ENCODE measurements around the gene ANO2. TPM values are rescaled to one million over a fixed set of nuclear protein-coding genes. Genes with fewer than 3 reads are reported as not detected.

Gene ANO2
- total and polyA plus RNA-seq, 2 donors, result 2.9 to 8.8 TPM

DNA sequence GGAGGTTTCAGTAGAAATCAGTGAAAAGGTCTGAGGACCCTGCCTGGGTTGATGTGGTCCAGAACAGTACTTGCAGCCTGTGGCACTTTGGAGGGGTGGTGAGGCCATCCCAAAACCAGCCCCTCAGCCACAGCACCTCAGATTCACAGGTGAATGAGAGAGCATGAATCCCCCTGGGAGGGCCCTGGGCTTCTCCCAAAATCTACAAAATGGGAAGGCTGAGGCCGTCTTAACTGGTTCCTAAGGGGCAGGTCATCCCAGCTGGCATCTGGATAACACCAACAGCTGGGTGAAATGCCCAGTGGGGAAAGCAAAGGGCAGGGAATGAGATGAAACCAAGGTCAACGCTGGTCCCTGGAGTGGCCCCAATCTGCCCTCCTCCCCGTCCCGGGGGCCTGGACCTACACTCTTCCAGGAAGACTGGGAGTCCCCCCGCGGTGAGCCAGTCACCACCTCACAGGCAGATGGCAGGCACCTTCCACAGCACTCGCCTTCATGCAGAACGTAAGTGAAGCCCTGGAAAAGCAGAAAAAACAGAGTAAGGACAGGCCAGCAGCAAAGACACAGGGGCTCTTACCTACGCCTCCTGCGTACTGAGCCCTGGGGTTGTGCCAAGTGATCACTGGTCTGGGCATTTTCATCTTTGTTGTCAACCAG is 26.3 kb upstream of the ANO2 start:
- DNase-seq (ENCODE audit: extremely low spot score), result no peak
- 91% methylated on average over 10 of the region's 10 CpGs for WGBS
- H3K4me3 ChIP-seq (ENCODE audit: low read depth, low read length), result no peak overlapping the region
- H3K36me3 ChIP-seq (ENCODE audit: insufficient read depth), result no peaks in the 10 kb centered on the region
- H3K4me1 ChIP-seq (ENCODE audit: insufficient read depth), result no peaks in the 10 kb centered on the region
- no peak overlapping the region for H3K27ac ChIP-seq (ENCODE audit: low read depth)

DNA sequence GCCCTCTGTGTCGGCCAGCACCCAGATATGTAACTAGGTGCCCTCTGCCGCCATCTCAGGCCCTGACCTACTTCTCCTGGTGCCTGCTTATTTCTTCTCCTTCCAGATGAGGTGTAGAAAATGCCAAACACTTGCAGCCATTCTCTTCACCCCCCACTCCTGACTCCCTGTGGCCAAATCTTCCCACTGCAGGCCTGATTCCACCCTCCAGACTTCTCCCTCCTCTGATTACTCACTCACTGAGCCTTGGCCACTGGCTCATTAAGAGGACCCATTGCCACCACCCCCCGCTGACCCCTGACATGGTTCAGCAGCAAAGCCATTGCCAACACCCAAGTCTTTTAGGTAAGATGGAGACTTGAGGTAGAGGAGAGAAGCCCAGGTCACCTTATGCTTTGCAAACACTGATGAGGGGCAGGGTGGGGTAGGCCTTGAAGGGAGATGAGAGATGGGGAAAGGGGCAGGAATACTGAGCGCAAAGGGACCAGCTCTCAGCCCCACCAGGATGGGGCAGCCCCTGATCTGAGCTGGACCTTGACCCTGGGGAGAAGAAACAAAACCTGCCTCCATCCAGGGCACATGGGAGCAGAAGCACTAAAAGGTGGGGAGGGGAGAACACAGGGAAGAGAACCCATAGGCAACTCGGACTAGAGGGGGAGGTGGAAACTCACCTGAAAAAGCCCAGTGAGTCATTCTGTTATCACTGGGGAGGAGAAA is 25.1 kb upstream of the ANO2 start:
- whole genome bisulfite sequencing, result 95% methylated on average over 5 of the region's 5 CpGs
- Histone ChIP-seq H3K4me1 (ENCODE audit: insufficient read depth) (no peaks in the 10 kb centered on the region), H3K4me3 (ENCODE audit: low read depth, low read length) (no peak overlapping the region), H3K27ac (ENCODE audit: low read depth) (no peak overlapping the region), H3K36me3 (ENCODE audit: insufficient read depth) (no peaks in the 10 kb centered on the region)
- DNase-seq (ENCODE audit: extremely low spot score), result no peak

DNA sequence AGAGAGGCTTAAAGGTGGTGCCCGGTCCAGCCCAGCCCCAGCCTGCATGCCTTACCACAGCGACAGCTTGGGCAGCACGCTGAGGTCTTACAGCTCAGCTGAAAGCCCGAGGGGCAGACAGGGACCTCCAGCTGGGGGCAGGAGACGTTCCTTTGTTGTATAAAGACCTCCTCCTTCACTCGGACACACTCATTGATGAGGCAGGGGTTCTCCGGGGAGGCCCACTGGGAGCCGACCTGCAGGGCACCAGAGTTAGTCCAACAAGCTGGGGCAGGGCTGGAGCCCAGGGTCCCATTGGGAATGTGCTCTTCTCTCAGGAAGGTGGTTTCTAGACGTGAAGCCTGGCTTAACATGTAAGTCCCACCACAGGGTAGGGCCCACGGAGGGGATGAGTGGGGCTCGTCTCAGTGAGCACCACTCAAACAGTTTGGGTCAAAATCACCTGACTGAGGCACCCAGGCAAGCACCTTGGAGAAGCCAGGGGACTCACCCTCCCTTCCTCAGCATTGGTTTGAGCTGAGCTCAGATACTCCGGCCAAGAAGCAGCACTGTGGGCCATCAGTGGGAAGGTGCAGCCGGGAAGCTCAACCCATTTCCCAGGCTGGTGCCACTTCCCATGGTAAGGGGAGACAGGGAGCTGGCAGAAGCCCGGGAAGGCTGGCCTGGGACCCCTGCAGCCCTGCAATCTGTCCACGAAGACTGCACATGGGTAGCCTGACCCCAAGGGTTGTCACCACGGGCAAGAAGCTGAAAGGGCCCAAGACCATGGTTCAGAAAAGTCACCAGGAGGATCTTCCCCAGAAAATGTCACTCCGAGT is 24.3 kb upstream of the ANO2 start:
- WGBS, result 83% methylated on average over 17 of the region's 17 CpGs
- Histone ChIP-seq H3K27ac (ENCODE audit: low read depth) (no peak overlapping the region), H3K4me3 (ENCODE audit: low read depth, low read length) (no peak overlapping the region), H3K4me1 (ENCODE audit: insufficient read depth) (no peaks in the 10 kb centered on the region), H3K36me3 (ENCODE audit: insufficient read depth) (no peaks in the 10 kb centered on the region)
- no peak for DNase-seq (ENCODE audit: extremely low spot score)

DNA sequence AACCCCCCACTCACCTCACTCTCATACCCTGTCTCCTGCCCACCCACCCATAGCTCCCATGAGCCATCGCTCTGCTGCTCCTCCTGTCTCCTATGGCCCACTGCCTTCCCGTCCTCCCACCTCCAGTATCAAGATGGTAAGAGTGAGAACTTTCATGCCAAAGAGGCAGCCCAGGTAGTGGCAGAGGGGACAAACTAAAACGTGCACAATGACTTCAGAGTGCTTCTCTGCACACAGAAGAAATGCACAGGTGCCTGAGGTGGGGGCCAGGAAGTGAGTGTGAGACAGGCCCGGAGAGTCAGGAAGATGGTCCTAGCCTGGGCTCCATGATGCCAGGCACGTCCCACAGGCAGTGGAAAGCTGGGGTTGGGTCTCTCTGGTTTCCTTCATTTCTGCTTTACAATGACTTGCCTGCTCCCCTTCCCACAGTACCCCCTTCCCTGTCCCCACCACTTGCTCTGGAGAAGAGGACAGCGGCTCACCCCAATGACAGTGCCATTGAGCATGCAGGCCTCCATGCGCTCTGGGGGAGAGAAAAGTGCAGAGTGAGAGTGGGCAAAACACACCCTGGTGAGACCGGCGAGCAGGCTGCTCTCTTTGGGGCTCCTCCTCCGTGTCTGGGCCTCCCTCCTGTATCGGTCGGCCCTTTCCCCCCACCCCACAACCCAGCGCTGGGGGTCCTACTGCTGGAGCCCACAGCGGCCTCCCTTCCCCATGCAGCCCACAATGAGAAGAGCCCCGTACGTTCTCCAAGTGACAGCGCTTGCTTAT is 22.8 kb upstream of the ANO2 start:
- no peaks in the 10 kb centered on the region for H3K4me1 ChIP-seq (ENCODE audit: insufficient read depth)
- no peak for DNase-seq (ENCODE audit: extremely low spot score)
- no peak overlapping the region for H3K27ac ChIP-seq (ENCODE audit: low read depth)
- 92% methylated on average over 17 of the region's 17 CpGs for WGBS
- no peak overlapping the region for H3K4me3 ChIP-seq (ENCODE audit: low read depth, low read length)
- no peaks in the 10 kb centered on the region for H3K36me3 ChIP-seq (ENCODE audit: insufficient read depth)

DNA sequence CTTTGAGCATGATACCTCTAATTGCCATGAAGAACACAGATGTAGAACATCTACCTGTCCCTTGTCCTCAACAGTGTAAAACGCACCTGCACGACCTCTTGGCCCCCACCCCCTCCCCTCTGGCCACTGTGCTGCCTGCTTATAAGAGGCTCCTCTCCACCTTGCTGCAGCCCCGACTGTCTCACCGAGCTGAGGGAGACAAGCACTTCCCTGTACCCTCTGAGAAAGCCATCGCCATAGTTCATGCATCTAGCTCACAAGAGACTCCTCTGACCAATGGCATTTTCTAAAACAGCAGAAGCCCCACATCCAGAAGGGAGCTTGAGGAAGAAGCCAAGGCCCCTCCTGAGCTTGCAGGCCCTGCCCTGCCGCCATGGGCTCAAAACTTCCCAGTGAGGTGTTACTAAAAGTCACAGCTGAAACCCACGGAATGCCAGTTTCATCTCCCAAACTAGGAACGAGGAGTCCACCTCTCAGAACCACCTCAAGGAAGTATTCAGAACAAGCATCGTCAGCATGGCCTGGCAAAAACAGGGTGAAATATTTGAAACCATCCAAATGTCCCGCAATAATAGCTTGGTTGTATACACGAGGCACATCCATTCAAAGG is 21.5 kb upstream of the ANO2 start:
- Histone ChIP-seq H3K4me1 (ENCODE audit: insufficient read depth) (no peaks in the 10 kb centered on the region), H3K4me3 (ENCODE audit: low read depth, low read length) (no peak overlapping the region), H3K27ac (ENCODE audit: low read depth) (no peak overlapping the region), H3K36me3 (ENCODE audit: insufficient read depth) (no peaks in the 10 kb centered on the region)
- DNase-seq (ENCODE audit: extremely low spot score), result no peak
- WGBS, result 83% methylated on average over 11 of the region's 11 CpGs

DNA sequence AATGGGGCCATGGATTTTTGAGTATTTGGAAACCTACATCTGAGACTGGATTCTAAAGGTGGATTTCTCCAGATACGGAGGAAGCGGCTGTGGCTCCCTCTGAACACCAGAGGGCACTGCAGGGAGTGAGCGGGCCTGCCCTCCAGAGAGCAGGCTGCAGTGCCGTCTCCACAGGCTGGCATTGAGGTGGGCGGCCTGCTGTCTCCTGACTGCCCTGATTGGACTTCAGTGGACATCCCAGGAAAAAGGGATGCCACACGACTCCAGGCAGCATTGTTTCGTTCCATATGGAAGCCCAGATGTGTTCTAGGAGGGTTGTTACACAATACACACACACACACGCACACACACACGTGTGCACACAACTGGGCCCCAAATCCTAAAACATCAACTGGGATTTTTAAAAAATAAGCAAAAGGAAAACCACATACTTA is 20.9 kb upstream of the ANO2 start:
- 33% methylated on average over 9 of the region's 9 CpGs for WGBS

DNA sequence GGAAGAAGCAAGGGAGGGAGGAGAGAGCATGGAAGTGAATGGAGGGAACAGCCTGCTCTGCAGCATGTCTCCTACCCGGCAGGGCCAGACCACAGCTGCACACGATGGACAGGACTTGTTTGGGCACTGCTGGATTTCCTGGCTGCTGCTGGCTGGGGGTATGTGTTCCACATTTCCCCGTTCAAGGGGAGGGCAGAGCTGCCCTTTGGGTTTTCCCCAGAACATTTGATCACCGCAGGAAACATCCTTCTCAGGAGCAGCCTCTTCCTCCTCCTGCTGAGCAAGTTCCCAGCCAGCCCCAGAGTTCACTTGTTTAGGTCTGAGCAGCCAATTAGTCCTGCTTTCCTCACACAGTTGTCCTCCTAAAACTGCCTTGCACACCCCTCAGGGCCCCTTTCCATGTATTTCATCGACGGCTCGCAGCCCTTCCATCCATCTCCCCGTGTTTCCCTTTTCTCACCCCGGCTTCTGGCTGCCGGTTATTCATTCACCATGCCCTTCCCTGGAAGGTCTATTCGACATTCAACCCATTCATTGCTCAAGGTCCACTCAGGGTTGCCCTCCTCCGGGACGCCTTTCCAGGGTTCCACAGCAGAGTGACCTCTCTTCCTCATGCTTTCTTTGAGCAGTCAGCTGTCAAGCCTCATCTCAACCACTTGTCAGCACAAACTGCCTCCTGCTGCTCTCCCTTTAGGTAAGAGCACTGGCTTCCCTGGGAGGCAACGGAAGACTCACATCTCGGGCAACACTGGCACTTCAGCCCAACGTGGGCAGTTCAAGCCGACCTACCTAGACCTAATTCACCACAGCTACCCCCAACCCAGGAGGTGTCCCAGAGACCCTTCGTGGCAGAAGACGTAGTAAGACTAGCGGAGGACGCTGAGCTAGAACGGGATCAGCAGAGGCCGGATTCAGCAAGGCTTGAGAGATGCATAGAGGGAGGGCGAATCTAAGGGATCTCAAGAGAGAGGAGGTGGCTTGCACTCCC is 20.1 kb upstream of the ANO2 start:
- WGBS, result 73% methylated on average over 24 of the region's 24 CpGs

More for the DNA sequence above, 20.9 kb upstream of the ANO2 start:
- no peaks in the 10 kb centered on the region for H3K4me1 ChIP-seq (ENCODE audit: insufficient read depth)
- no peak overlapping the region for H3K4me3 ChIP-seq (ENCODE audit: low read depth, low read length)
- DNase-seq (ENCODE audit: extremely low spot score), result no peak
- H3K36me3 ChIP-seq (ENCODE audit: insufficient read depth), result no peaks in the 10 kb centered on the region
- H3K27ac ChIP-seq (ENCODE audit: low read depth), result no peak overlapping the region

DNA sequence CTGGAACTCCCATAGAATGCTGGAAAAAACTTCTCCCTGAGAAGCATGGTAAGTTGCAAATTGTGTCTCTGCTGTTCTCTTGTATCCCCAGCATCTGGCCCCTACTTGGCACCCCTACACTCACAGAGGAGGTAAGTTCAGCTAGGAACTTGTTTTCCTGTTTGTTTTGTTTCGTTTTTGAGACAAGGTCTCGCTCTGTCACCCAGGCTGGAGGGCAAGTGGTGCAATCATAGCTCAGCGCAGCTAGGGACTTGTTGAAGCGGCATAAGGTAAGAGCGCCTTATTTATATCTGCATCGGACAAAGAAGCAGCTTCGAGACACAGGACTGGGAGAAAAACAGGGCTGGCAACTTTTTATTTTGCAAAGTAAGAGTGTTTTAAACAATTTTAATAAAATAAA is 18.5 kb upstream of the ANO2 start:
- Histone ChIP-seq H3K27ac (ENCODE audit: low read depth) (no peak overlapping the region), H3K4me1 (ENCODE audit: insufficient read depth) (no peaks in the 10 kb centered on the region), H3K4me3 (ENCODE audit: low read depth, low read length) (no peak overlapping the region), H3K36me3 (ENCODE audit: insufficient read depth) (no peaks in the 10 kb centered on the region)
- WGBS, result 87% methylated on average over 7 of the region's 7 CpGs
- no peak for DNase-seq (ENCODE audit: extremely low spot score)

More for the DNA sequence above, 20.1 kb upstream of the ANO2 start:
- H3K36me3 ChIP-seq (ENCODE audit: insufficient read depth), result no peaks in the 10 kb centered on the region
- no peaks in the 10 kb centered on the region for H3K4me1 ChIP-seq (ENCODE audit: insufficient read depth)
- H3K27ac ChIP-seq (ENCODE audit: low read depth), result no peak overlapping the region
- H3K4me3 ChIP-seq (ENCODE audit: low read depth, low read length), result no peak overlapping the region
- DNase-seq (ENCODE audit: extremely low spot score), result no peak

DNA sequence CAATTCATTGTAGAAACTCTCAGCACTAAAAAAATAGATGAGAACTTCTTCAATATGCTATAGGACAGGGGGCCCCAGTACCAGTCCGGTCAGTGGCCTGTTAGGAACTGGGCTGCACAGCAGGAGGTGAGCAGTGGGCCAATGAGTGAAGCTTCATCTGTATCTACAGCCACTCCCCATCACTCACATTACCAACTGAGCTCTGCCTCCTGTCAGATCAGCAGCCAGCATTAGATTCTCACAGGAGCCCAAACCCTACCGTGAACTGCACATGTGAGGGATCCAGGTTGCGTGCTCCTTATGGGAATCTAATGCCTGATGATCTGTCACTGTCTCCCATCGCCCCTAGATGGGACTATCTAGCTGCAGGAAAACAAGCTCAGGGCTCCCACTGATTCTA is 15.7 kb upstream of the ANO2 start:
- H3K27ac ChIP-seq (ENCODE audit: low read depth), result no peak overlapping the region
- H3K4me1 ChIP-seq (ENCODE audit: insufficient read depth), result no peaks in the 10 kb centered on the region
- no peak for DNase-seq (ENCODE audit: extremely low spot score)
- 85% methylated on average over 4 of the region's 4 CpGs for WGBS
- H3K4me3 ChIP-seq (ENCODE audit: low read depth, low read length), result no peak overlapping the region
- H3K36me3 ChIP-seq (ENCODE audit: insufficient read depth), result no peaks in the 10 kb centered on the region

DNA sequence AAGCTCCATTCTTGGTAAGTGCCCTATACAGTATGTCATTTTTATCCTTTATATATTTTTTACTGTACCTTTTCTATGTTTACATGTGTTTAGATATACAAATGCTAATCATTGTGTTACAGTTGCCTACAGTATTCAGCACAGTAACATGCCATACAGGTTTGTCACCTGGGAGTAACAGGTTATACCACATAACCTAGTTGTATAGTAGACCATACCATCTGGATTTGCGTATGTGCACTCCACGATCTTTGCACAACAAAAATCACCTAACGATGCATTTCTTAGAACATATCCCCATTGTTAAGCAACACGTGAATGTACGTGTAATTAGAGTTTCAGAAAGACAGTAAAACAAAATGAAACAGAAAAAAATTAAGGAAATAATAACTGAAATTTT is 11.9 kb upstream of the ANO2 start:
- H3K27ac ChIP-seq (ENCODE audit: low read depth), result no peak overlapping the region
- WGBS, result 93% methylated on average over 5 of the region's 5 CpGs

DNA sequence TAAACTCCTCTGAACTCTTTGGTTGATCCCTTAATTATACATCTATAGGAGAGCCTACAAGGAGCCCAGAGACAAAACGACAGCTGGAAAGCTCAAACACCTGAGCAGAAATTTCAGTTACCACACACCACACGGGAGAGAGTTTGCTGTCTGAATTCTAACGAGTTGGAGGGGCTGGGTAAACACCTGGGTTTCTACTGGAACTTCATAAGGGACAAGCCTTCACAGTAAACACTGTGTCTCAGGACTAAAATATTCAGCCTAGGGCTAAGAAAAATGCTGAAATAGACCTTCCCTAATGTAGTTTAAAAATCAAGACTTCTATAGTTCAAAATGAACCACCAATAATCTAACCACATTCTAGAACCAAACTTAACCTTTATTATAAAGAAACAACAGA is 9.6 kb upstream of the ANO2 start:
- 42% methylated on average over 3 of the region's 3 CpGs for WGBS
- Histone ChIP-seq H3K36me3 (ENCODE audit: insufficient read depth) (no peaks in the 10 kb centered on the region), H3K4me1 (ENCODE audit: insufficient read depth) (no peaks in the 10 kb centered on the region), H3K4me3 (ENCODE audit: low read depth, low read length) (no peak overlapping the region), H3K27ac (ENCODE audit: low read depth) (no peak overlapping the region)
- no peak for DNase-seq (ENCODE audit: extremely low spot score)

More for the DNA sequence above, 11.9 kb upstream of the ANO2 start:
- H3K36me3 ChIP-seq (ENCODE audit: insufficient read depth), result no peaks in the 10 kb centered on the region
- H3K4me3 ChIP-seq (ENCODE audit: low read depth, low read length), result no peak overlapping the region
- DNase-seq (ENCODE audit: extremely low spot score), result no peak
- no peaks in the 10 kb centered on the region for H3K4me1 ChIP-seq (ENCODE audit: insufficient read depth)

All from urinary bladder (tissue), 4 donors.